AG09309 (cell line): Measurements from ENCODE around the gene DUSP9.

Source experiments
- DNase-seq: peaks from one replicate; pipeline ENCODE4 v3.0.0-alpha.2; 2010; ENCODE audit warnings: low read depth
- H3K4me3 ChIP-seq: 2 replicates; pipeline ENCODE4 v1.5.1; 2011; ENCODE audit warnings: mild to moderate bottlenecking, low read depth, low read length, moderate library complexity; ENCODE audit not compliant: control insufficient read depth
- CTCF ChIP-seq: IDR thresholded peaks from 2 replicates; pipeline ENCODE4 v1.5.1; 2011; ENCODE audit warnings: mild to moderate bottlenecking, low read depth, low read length, inconsistent platforms; ENCODE audit not compliant: insufficient read depth, control insufficient read depth; ENCODE audit errors: missing control alignments

The DUSP9 gene

DNA sequence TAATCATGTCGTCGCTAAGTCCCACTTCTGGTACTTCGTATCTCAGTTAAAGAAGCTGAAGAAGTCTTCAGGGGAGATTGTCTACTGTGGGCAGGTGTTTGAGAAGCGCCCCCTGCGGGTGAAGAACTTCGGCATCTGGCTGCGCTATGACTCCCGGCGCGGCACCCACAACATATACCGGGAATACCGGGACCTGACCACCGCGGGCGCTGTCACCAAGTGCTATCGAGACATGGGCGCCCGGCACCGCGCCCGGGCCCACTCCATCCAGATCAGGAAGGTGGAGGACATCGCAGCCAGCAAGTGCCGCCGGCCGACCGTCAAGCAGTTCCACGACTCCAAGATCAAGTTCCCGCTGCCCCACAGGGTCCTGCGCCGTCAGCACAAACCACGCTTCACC, 15.3 kb downstream of the DUSP9 start:
- TF ChIP-seq CTCF = peak; percentile 29
- no peak overlapping the region for H3K4me3 ChIP-seq
- no peak for DNase-seq

- no peak for TF ChIP-seq CTCF
- no peak for DNase-seq
- H3K4me3 ChIP-seq = no peak overlapping the region
Observed at GRCh38 chrX:153665726-153666306, 18.8 kb downstream of the DUSP9 start.

GRCh38 chrX:153667281-153667955, 20.4 kb downstream of the DUSP9 start:
- no peak for DNase-seq
- H3K4me3 ChIP-seq = peak overlapping the region; percentile 31
- TF ChIP-seq CTCF = no peak

DNA sequence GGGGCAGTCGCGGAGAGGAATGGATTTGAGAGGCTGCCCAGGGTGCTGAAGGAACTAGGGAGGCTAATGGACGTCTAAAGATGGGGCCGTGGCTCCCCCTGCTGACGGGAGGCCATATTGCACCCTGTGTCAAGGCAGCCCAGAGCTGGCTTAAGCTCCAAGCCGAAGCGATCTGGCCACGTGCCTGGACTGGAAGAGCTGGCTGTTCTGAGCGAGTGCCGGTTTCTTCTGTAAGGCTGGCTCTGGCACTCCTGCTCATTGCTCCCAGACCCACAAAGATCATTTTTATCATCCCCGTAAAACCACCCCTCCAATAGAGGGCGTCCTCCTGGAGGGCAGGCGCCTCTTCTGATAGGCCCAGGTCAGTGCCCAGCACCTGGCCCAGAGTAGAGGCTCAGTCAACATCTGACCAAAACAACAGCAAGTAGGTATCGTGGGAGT, 21.0 kb downstream of the DUSP9 start:
- peak; percentile 75 for TF ChIP-seq CTCF
- peak; percentile 27 for DNase-seq
- peak overlapping the region; percentile 31 for H3K4me3 ChIP-seq

DNA sequence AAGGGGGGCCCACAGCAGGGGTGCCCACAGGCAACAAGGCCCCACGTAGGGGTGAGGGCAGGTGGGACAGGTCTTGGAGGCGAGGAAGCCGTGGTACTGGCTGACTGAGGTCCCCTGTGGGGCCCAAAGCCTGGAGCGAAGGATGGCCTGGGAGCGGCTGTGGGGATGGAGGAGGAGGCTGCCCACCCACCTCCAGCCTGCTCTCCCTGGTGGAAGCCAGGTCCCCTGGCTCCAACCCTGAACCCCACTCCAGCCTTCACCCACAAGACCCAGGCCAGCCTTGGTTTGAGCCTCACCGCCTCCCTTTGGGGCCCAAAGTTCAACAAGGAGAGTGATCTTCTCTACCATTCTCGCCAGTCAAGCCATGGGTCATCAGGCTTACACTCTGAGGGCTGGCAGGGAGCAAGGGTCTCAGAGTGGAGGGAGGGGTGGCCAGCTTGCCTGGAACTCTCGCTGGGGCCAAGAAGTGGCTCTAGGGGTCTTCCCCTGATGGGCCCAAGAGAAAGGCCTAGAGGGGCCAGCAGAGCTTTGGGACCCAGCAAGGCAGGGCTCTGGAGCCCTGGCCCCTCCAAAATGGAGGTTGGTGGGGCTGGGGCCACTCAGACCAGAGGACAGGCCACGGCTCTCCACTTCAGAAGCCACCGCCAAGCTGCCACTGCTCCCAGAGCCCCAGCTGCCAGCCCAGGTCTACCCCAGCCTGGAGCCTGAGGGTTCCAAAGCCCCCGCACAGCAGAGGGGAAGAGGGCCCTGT, 21.6 kb downstream of the DUSP9 start:
- TF ChIP-seq CTCF = no peak
- no peak overlapping the region for H3K4me3 ChIP-seq
- DNase-seq = no peak

- no peak overlapping the region for H3K4me3 ChIP-seq
- no peak for DNase-seq
- peak; percentile 78 for TF ChIP-seq CTCF
Observed at GRCh38 chrX:153669174-153669890, 22.3 kb downstream of the DUSP9 start.
